ENCODE results near the gene ALDH1A3.

GRCh38 chr15:100859970-100860828, 19.4 kb upstream of the ALDH1A3 start:
- TF ChIP-seq ATF3 (CRISPR knock-in tag; conservative IDR thresholded peaks at IDR 0.05), result no peak
- no peak for TF ChIP-seq CTCF (IDR thresholded peaks at IDR 0.05)
- TF ChIP-seq HMGXB4 (CRISPR knock-in tag; IDR thresholded peaks at IDR 0.05), result no peak
- no peak for TF ChIP-seq JUN (CRISPR knock-in tag; IDR thresholded peaks at IDR 0.05)
- TF ChIP-seq ZNF532 (CRISPR knock-in tag; IDR thresholded peaks at IDR 0.05; ENCODE audit: borderline replicate concordance), result no peak
- TF ChIP-seq SP1 (CRISPR knock-in tag; conservative IDR thresholded peaks at IDR 0.05), result no peak
